GM23248 (cell line): ENCODE measurements around the gene THSD7A.

Experiments
- EZH2 ChIP-seq: fragments of 200-600 bp; sonication (generic); IDR thresholded peaks from 2 replicates; pipeline ENCODE4 v1.6.1; 2018; ENCODE audit warnings: antibody characterized with exemption, mild to moderate bottlenecking; ENCODE audit not compliant: insufficient read depth, poor library complexity, severe bottlenecking
- EZH2phosphoT487 ChIP-seq: fragments of 200-600 bp; sonication (generic); IDR thresholded peaks from 2 replicates; pipeline ENCODE4 v1.6.1; 2018; ENCODE audit warnings: antibody characterized with exemption, moderate library complexity, mild to moderate bottlenecking, low read depth; ENCODE audit not compliant: insufficient read depth

DNA sequence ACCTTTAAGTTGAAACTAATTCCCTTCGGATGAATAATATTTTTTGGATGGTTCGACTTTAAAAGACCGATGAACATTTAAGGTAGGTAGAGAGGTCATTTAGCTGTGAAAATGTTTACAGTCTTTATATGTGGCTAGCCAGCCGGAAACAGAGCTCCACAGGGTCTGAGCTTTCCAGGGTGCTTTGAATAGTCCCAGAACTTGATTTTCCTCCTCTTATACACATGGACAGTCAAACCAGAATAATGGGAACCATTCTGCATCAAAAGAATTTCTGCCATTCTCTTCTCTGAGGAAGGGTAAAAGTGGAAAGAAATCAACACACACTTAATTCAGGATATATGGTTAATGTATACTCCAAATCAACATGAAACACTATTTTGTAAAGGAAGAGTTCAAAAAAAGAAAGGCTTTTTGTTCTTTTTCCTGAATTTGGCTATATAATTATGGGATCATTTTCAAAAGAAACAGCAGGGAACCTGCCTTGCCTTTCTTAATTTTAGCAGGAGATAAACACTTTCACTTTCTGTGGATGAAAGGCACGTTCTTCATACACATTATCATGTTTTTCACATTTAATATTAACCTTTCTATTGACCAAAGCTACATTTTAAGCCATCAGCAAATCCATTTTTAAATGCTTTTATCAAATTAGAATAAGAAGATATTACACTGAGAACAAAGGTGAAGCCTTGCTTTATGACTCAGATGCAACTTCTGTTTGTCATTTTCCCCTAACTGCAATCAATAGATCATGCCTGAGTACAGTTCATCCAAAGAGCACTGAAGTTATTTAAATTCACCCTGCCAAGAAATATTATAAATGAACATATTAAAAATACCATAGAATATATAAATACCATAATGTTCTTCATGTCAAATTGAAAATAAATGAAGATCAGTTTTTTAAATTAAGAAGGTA, 307.3 kb downstream of the THSD7A start:
- TF ChIP-seq EZH2 (no peak), EZH2phosphoT487 (no peak)
